Activated CD4-positive, alpha-beta T cell treated with anti-CD3 and anti-CD28 coated beads for 36 hours (primary cell): ENCODE measurements around the gene ZFAND2B. TPM values are rescaled to one million over a fixed set of nuclear protein-coding genes. Genes with fewer than 3 reads are reported as not detected.
A peak's percentile ranks its signal among the peaks of the same experiment; 100 is the strongest.

ENCODE experiments used
- ATAC-seq: fragments of 200-7000 bp; cut with Tn5 transposase; one replicate; pipeline ENCODE4 v1.10.0; 2021; ENCODE audit warnings: mild to moderate bottlenecking, moderate library complexity
- CTCF ChIA-PET: fragments of 350-600 bp; sonication (Branson Sonifier 250); formaldehyde crosslinking; loops from one replicate; lab custom pipeline; 2021; ENCODE audit warnings: antibody characterized with exemption; lab: Charles Lee
- POLR2A ChIA-PET: fragments of 350-600 bp; sonication (Branson Sonifier 250); formaldehyde crosslinking; loops from one replicate; lab custom pipeline; 2021; ENCODE audit warnings: antibody characterized with exemption, inconsistent platforms; lab: Charles Lee
- DNase-seq: peaks from one replicate; pipeline ENCODE4 v3.0.0-alpha.2; 2020
- H3K27ac Mint-ChIP-seq: one replicate; pipeline ENCODE4 v1.8.0; 2021; ENCODE audit warnings: mixed read lengths
- H3K27me3 Mint-ChIP-seq: one replicate; pipeline ENCODE4 v1.8.0; 2021; ENCODE audit warnings: mixed read lengths
- H3K36me3 Mint-ChIP-seq: one replicate; pipeline ENCODE4 v1.8.0; 2021; ENCODE audit warnings: low read depth, mixed read lengths
- H3K4me1 Mint-ChIP-seq: one replicate; pipeline ENCODE4 v1.8.0; 2021; ENCODE audit warnings: mixed read lengths
- H3K4me3 Mint-ChIP-seq: one replicate; pipeline ENCODE4 v1.8.0; 2021; ENCODE audit warnings: mild to moderate bottlenecking, moderate library complexity, mixed read lengths
- H3K9me3 Mint-ChIP-seq: one replicate; pipeline ENCODE4 v1.8.0; 2021; ENCODE audit warnings: low read depth, mixed read lengths
- intact Hi-C, 2 experiments: fragments of 100-400 bp; cut with DNase I in 1 of 2; cut with micrococcal nuclease in 1 of 2; formaldehyde crosslinking; loops; one replicate each; pipeline versions ENCODE4 v1.14.2 to v1.15.1; 2022 to 2024; cut with DNase I, micrococcal nuclease
- total RNA-seq, 2 experiments: library from RNA; stranded (reverse); gene quantifications; one replicate each; pipeline ENCODE4 v1.2.3, GENCODE V29; 2021

ZFAND2B gene
- total RNA-seq, 2 experiments from 2014 or later = 21.5 to 27.6 TPM

DNA sequence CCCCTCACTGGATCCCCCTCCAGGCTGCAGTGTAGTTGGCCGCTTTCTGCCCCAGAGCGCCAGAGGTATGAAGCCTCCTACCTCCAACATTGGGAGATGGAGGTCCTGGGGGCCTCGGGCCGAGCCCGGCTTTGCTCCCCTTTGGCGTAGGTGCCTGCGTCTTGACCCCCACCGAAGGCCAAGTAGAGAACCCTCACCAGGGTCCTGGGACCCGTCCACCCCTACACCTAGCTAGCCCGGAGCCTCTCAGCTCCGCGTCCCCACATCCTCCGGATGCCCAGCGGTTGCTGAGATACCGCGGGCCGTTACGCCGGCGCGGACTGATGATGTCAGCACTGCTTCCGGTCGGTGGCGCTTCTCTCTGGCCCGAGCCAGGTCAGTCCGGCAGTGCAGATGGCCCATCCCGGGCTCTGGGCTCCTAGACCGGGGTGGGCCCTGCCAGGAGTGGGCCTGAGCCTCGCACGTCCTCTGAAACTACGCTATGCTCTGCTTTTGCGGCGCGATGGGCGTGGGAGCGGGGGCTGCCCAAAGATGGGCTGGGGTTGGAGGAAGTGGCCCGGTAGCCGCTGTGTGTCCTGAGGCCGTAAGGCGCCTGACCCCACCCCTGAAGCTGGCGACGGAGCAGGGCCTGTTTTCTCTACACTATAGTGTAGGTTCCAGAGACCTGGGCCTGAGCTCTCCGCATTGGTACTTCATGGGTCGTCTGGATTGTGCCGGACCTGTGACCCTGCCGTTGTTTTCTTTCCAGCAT lies 38.7 kb downstream of the ZFAND2B start, which contains the start of the genes GLB1L and STK16:
Gene GLB1L, minus strand, starts transcription at position 297 of the 751 bp plus-strand sequence. CDS start 1,871 bp downstream, outside the sequence.
Gene STK16, plus strand, starts transcription at position 332 of the 751 bp plus-strand sequence. CDS start 521 bp downstream, outside the sequence.
- H3K36me3 Mint-ChIP-seq = peaks cover 35% of the 10 kb centered on the region
- ChIA-PET POLR2A (interaction anchor here (0.6 to 2.2 kb wide), 6 partner anchors 8 to 38 kb away, joined by 3 to 10 read pairs (median 4); partner anchors contain the start of genes ABCB6, ANKZF1, ATG9A and TUBA4A), CTCF (interaction anchor here (0.6 to 3.5 kb wide), 16 partner anchors 9 to 215 kb away, joined by 3 to 20 read pairs (median 4); partner anchors contain the start of genes DNAJB2, TUBA4A and ZFAND2B)
- peaks cover 59% of the 10 kb centered on the region for H3K4me1 Mint-ChIP-seq
- H3K27me3 Mint-ChIP-seq = no peaks in the 10 kb centered on the region
- peak; percentile 62 for ATAC-seq
- H3K27ac Mint-ChIP-seq = peak within 1 kb of the TSS; percentile 100
- intact Hi-C loops = loop anchor here (1.0 to 5.0 kb wide), 8 partner anchors 9 to 252 kb away; partner anchors contain the start of genes ANKZF1 (in 2 of the 2), ATG9A (in 2 of the 2), DNAJB2 (in 1 of the 2) and DNPEP (in 1 of the 2)
- H3K9me3 Mint-ChIP-seq = no peaks in the 10 kb centered on the region
- DNase-seq = peak; percentile 93
- peak within 1 kb of the TSS; percentile 89 for H3K4me3 Mint-ChIP-seq

DNA sequence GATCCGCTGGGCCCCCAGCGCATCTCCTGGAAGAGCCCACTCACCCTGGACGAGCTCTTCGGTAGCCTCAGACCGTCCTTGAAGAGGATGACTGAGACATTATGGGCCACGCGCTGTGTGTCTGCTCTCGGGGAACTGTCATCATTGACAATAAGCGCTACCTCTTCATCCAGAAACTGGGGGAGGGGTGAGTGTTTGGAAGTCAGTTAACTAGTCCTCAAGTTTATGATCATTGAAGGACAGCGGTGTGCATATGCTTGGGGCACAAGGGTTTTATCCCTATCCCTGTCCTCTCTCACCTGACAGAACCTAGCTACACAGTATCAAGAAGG lies 39.3 kb downstream of the ZFAND2B start:
- Mint-ChIP-seq H3K27ac (peak overlapping the region; percentile 100), H3K9me3 (no peaks in the 10 kb centered on the region), H3K4me1 (peaks cover 65% of the 10 kb centered on the region), H3K27me3 (no peaks in the 10 kb centered on the region), H3K36me3 (peaks cover 40% of the 10 kb centered on the region), H3K4me3 (peak overlapping the region; percentile 89)
- DNase-seq = peak; percentile 59
- no peak for ATAC-seq
- POLR2A ChIA-PET = interaction anchor here (1.2 to 2.2 kb wide), 3 partner anchors 9 to 27 kb away, joined by 3 to 10 read pairs (median 4); partner anchors contain the start of genes ABCB6, ANKZF1, ATG9A and TUBA4A
- CTCF ChIA-PET = interaction anchor here (1.5 to 3.5 kb wide), 5 partner anchors 8 to 53 kb away, joined by 7 to 20 read pairs (median 9); partner anchors contain the start of genes DNAJB2 and TUBA4A
- intact Hi-C loops = loop anchor here (1.0 to 5.0 kb wide), 9 partner anchors 8 to 251 kb away; partner anchors contain the start of genes ANKZF1 (in 2 of the 2), ATG9A (in 2 of the 2), CNPPD1 (in 1 of the 2) and DNAJB2 (in 1 of the 2)

DNA sequence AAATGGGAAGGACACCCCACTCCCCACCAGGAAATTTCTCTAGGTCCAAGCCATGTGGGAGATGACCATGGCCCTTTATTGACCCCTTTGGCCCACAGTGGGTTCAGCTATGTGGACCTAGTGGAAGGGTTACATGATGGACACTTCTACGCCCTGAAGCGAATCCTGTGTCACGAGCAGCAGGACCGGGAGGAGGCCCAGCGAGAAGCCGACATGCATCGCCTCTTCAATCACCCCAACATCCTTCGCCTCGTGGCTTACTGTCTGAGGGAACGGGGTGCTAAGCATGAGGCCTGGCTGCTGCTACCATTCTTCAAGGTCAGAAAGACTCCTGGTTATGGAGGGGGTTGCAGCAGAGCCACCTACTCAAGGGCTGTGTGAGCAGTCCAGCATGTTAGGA lies 40.0 kb downstream of the ZFAND2B start:
- no peaks in the 10 kb centered on the region for H3K27me3 Mint-ChIP-seq
- peaks cover 72% of the 10 kb centered on the region for H3K4me1 Mint-ChIP-seq
- H3K9me3 Mint-ChIP-seq = no peaks in the 10 kb centered on the region
- peak overlapping the region; percentile 89 for H3K4me3 Mint-ChIP-seq
- H3K27ac Mint-ChIP-seq = peak overlapping the region; percentile 100
- CTCF ChIA-PET = interaction anchor here (2.6 to 3.5 kb wide), 2 partner anchors 31 to 49 kb away, joined by 17 to 20 read pairs; partner anchors contain the start of gene DNAJB2
- ATAC-seq (no peak), DNase-seq (no peak)
- intact Hi-C loops = loop anchor here (2.0 to 5.0 kb wide), 2 partner anchors 70 to 251 kb away; partner anchors contain the start of genes CNPPD1 (in 1 of the 2) and GMPPA (in 1 of the 2)
- POLR2A ChIA-PET = interaction anchor here (2.2 kb wide), 1 partner anchor 8 kb away, joined by 10 read pairs; the partner anchor contains the start of gene TUBA4A
- H3K36me3 Mint-ChIP-seq = peaks cover 47% of the 10 kb centered on the region

DNA sequence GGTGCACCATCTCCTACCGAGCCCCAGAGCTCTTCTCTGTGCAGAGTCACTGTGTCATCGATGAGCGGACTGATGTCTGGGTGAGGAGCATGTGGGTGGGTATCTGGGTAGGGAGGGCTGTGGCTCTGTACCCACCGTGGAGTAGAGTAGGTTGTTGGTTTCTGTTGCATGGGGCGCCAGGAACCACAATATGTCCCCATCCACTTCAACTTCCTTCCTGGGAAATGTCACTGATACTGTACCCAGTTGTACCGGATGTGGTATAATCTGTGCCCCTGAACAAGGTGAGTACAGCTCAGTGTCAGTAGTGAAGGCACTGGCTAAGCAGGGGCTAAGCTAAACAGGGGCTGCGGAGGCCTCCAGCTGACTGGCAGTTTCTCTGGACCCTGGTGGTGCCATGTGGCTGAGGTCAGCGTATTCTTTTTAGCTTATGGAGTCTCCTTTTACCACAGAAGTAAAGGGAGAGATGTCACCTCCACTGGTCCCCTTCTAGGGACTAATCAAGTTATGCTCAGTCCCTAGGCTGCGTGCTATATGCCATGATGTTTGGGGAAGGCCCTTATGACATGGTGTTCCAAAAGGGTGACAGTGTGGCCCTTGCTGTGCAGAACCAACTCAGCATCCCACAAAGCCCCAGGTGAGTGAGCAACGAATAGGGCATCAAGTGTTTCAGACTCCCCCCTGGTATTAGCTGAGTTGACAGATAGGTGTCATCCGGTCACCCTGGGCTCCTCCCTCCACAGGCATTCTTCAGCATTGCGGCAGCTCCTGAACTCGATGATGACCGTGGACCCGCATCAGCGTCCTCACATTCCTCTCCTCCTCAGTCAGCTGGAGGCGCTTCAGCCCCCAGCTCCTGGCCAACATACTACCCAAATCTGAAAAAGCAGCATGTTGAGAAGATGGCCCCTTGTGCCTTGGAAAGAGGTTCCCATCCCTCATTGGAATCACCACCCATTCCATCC lies 41.4 kb downstream of the ZFAND2B start:
- H3K36me3 Mint-ChIP-seq = peaks cover 60% of the 10 kb centered on the region
- POLR2A ChIA-PET = interaction anchor here (0.6 to 2.1 kb wide), 4 partner anchors 18 to 91 kb away, joined by 3 to 9 read pairs (median 6); partner anchors contain the start of genes ANKZF1, ATG9A and DNAJB2
- intact Hi-C loops = loop anchor here (2.0 to 5.0 kb wide), 2 partner anchors 71 to 249 kb away; partner anchors contain the start of genes CNPPD1 (in 1 of the 2) and GMPPA (in 1 of the 2)

DNA sequence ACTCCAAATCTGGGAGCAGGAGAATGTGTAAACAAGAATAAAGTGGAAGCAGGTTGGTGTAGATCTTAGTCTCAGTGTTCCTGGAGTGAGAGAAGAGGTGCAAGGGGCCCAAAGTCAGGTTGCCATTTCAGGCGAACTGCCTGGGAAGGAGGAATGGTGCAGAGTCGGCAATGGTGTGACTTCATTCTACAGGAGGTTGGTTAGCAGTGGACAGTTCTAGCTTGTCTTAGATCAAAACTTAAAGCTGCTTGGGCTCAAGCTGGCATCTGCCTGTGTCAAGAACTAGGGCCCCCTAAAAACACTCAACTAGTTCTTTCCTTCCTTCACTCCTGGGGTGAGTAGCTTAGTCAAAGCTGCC lies 42.2 kb downstream of the ZFAND2B start:
- Mint-ChIP-seq H3K9me3 (no peaks in the 10 kb centered on the region), H3K27ac (peak overlapping the region; percentile 100), H3K4me1 (peaks cover 75% of the 10 kb centered on the region), H3K27me3 (no peaks in the 10 kb centered on the region), H3K36me3 (peaks cover 60% of the 10 kb centered on the region), H3K4me3 (peak overlapping the region; percentile 89)
- CTCF ChIA-PET = interaction anchor here (0.5 to 3.3 kb wide), 12 partner anchors 10 to 281 kb away, joined by 3 to 30 read pairs (median 3); partner anchors contain the start of genes ABCB6, CNPPD1 and DNAJB2
- ATAC-seq (no peak), DNase-seq (no peak)
- intact Hi-C loops = loop anchor here in 1 of 2 experiments (5.0 kb wide), 1 partner anchor 248 kb away; the partner anchor contains the start of gene GMPPA
- POLR2A ChIA-PET = interaction anchor here (0.6 to 2.1 kb wide), 5 partner anchors 10 to 32 kb away, joined by 3 to 9 read pairs (median 4); partner anchors contain the start of genes ANKZF1, ATG9A and DNAJB2

More for the DNA sequence above, 41.4 kb downstream of the ZFAND2B start:
- no peaks in the 10 kb centered on the region for H3K9me3 Mint-ChIP-seq
- peak overlapping the region; percentile 89 for H3K4me3 Mint-ChIP-seq
- H3K27ac Mint-ChIP-seq = peak overlapping the region; percentile 100
- DNase-seq (peak; percentile 76), ATAC-seq (peak; percentile 69)
- H3K4me1 Mint-ChIP-seq = peaks cover 83% of the 10 kb centered on the region
- CTCF ChIA-PET = interaction anchor here (0.5 to 3.3 kb wide), 14 partner anchors 13 to 494 kb away, joined by 3 to 30 read pairs (median 4); partner anchors contain the start of genes ABCB6, ANKZF1, ATG9A and CNPPD1
- H3K27me3 Mint-ChIP-seq = no peaks in the 10 kb centered on the region

DNA sequence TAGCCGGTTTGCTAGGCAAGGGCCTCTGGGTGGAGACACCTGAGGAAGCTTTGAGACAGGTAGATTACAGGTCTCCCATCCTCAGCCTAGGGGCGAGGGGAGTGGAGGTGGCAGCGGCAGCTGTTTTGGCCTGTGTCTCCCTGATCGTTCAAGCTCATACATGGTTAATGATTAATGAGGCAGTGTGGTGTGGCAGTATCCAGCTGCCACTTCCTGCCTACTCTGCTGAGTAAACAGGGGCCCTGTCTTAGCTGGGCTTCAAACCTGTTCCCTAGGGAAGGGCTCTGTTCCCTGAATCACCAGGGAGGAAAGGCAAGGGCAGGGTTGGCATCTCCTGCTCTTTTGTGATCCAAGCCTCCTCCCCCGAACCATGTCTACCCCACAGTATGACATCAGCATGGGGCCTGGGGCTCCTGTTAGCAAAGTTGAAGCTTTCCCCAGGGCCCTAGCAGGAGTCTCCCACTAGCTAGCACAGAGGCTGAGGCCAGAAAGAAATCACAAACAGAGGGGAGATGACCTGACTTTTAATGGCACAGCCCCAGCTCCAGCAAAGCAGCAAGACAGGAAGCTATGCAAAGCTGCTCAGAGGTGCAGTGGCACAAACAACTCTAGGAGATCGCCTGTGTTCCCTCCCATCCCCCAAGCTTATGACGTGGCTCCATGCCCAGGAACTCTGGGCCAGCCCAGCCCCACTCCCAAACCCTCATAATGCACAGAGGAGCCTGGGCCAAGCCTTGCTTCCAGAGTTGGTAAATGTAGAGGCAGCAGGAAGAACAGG lies 42.8 kb downstream of the ZFAND2B start:
- peak overlapping the region; percentile 89 for H3K4me3 Mint-ChIP-seq

DNA sequence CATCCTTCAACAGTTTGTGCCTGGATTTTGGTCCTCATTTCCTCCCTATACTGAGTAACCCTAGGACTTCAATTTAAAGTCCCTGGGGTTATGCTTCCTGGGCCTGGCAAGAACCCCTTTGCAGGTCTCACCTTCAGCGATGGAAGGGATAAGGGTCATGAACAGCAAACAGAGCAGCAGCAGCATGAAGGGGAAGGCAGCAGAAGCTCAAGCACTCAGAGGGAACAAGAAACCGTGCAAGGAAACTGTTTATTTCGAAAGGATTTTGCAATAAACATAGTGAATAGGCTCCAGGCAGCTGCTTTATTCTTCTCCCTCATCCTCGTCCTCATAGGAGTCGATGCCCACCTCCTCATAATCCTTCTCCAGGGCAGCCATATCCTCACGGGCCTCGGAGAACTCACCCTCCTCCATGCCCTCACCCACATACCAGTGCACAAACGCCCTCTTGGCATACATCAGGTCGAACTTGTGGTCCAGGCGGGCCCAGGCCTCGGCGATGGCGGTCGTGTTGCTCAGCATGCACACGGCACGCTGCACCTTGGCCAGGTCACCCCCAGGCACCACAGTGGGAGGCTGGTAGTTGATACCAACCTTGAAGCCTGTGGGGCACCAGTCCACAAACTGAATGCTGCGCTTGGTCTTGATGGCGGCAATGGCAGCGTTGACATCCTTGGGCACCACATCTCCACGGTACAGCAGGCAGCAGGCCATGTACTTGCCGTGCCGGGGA lies 43.6 kb downstream of the ZFAND2B start:
- Mint-ChIP-seq H3K9me3 (no peaks in the 10 kb centered on the region), H3K36me3 (peaks cover 60% of the 10 kb centered on the region), H3K27me3 (no peaks in the 10 kb centered on the region), H3K4me3 (peak overlapping the region; percentile 89), H3K27ac (peak overlapping the region; percentile 100), H3K4me1 (peaks cover 76% of the 10 kb centered on the region)
- POLR2A ChIA-PET = interaction anchor here (0.6 to 2.1 kb wide), 7 partner anchors 20 to 195 kb away, joined by 3 to 9 read pairs (median 3); partner anchors contain the start of genes ANKZF1 and ATG9A
- intact Hi-C loops = loop anchor here in 1 of 2 experiments (5.0 to 10.0 kb wide), 2 partner anchors 295 to 347 kb away; partner anchors contain the start of genes CHPF, STK11IP and TMEM198
- CTCF ChIA-PET = interaction anchor here (0.7 to 3.3 kb wide), 10 partner anchors 12 to 179 kb away, joined by 3 to 30 read pairs (median 4); partner anchors contain the start of genes ABCB6, ANKZF1, ATG9A and DNAJB2
- DNase-seq (no peak), ATAC-seq (no peak)

More for the DNA sequence above, 42.8 kb downstream of the ZFAND2B start:
- Mint-ChIP-seq H3K36me3 (peaks cover 60% of the 10 kb centered on the region), H3K27me3 (no peaks in the 10 kb centered on the region), H3K4me1 (peaks cover 74% of the 10 kb centered on the region), H3K27ac (peak overlapping the region; percentile 100), H3K9me3 (no peaks in the 10 kb centered on the region)
- no peak for ATAC-seq
- POLR2A ChIA-PET = interaction anchor here (0.6 to 2.1 kb wide), 9 partner anchors 10 to 196 kb away, joined by 3 to 9 read pairs (median 3); partner anchors contain the start of genes ANKZF1, ATG9A and DNAJB2
- DNase-seq = peak; percentile 63
- CTCF ChIA-PET = interaction anchor here (0.5 to 3.3 kb wide), 15 partner anchors 10 to 180 kb away, joined by 3 to 30 read pairs (median 3); partner anchors contain the start of genes ABCB6, ANKZF1, ATG9A and CNPPD1
- intact Hi-C loops = loop anchor here in 1 of 2 experiments (5.0 kb wide), 1 partner anchor 248 kb away; the partner anchor contains the start of gene GMPPA

DNA sequence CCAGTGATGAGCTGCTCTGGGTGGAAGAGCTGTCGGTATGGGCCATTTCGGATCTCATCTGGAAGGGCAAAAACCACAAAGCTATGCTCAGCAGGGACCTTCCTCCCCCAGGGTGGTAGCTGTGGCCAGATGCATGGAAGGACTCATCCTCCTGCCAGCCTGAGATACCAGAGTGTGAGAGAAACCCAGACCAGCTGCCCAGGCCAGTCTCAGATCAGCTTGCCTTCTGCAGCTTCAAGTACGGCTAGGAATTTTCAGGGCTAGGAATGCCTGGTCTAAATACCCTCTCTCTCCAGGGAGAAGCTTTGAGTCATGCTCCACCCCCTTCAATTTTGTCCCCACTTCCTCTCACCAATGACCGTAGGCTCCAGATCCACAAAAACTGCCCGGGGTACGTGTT lies 45.1 kb downstream of the ZFAND2B start:
- H3K4me3 Mint-ChIP-seq = peak overlapping the region; percentile 89
- no peak for DNase-seq
- H3K27ac Mint-ChIP-seq = peak overlapping the region; percentile 93
- ChIA-PET CTCF (interaction anchor here (0.8 to 6.2 kb wide), 9 partner anchors 12 to 353 kb away, joined by 3 to 68 read pairs (median 4); partner anchors contain the start of genes ANKZF1, ATG9A, DNAJB2 and NHEJ1), POLR2A (interaction anchor here (0.8 to 4.5 kb wide), 3 partner anchors 22 to 33 kb away, joined by 3 to 24 read pairs (median 4); partner anchors contain the start of genes ABCB6, ANKZF1 and ATG9A)
- peaks cover 56% of the 10 kb centered on the region for H3K36me3 Mint-ChIP-seq
- intact Hi-C loops = loop anchor here (2.0 to 10.0 kb wide), 4 partner anchors 43 to 346 kb away; partner anchors contain the start of genes CHPF (in 1 of the 2), STK11IP (in 1 of the 2), TMEM198 (in 1 of the 2) and ZFAND2B (in 1 of the 2)
- no peaks in the 10 kb centered on the region for H3K9me3 Mint-ChIP-seq
- peaks cover 75% of the 10 kb centered on the region for H3K4me1 Mint-ChIP-seq
- no peaks in the 10 kb centered on the region for H3K27me3 Mint-ChIP-seq
- no peak for ATAC-seq
